Natural killer cell (primary cell): Measurements from ENCODE around the gene RASSF1. TPM values are rescaled to one million over a fixed set of nuclear protein-coding genes. Genes with fewer than 3 reads are reported as not detected.

ENCODE experiments used
- ATAC-seq, 3 donors: fragments of 150-1000 bp in 2 of 3; fragments of 200-7000 bp in 1 of 3; cut with Tn5 transposase; 1 replicate in 1 of 3; 2 replicates in 2 of 3; pipeline ENCODE4 v1.10.0; 2021; ENCODE audit warnings: mild to moderate bottlenecking in 2 of 3, moderate library complexity in 2 of 3
- DNase-seq, 2 donors: peaks; one replicate each; pipeline versions ENCODE4 v3.0.0 to v3.0.0-alpha.2; 2013 to 2021; ENCODE audit warnings: mixed read lengths in 1 of 2
- H3K27ac ChIP-seq: one replicate; pipeline ENCODE4 v1.5.1; 2013; ENCODE audit warnings: mild to moderate bottlenecking, low read length
- H3K27me3 ChIP-seq: one replicate; pipeline ENCODE4 v1.6.1; 2013; ENCODE audit warnings: low read length; ENCODE audit not compliant: control insufficient read depth, insufficient read depth
- H3K36me3 ChIP-seq: one replicate; pipeline ENCODE4 v1.6.1; 2013; ENCODE audit warnings: low read length; ENCODE audit not compliant: control insufficient read depth, insufficient read depth
- H3K4me1 ChIP-seq: one replicate; pipeline ENCODE4 v1.6.1; 2013; ENCODE audit warnings: low read length; ENCODE audit not compliant: control insufficient read depth, insufficient read depth
- H3K4me3 ChIP-seq: one replicate; pipeline ENCODE4 v1.5.1; 2013; ENCODE audit warnings: low read length
- H3K9me3 ChIP-seq: one replicate; pipeline ENCODE4 v1.6.1; 2013; ENCODE audit warnings: low read length; ENCODE audit not compliant: control insufficient read depth, insufficient read depth
- H3K27ac Mint-ChIP-seq, 2 donors: one replicate each; pipeline ENCODE4 v1.8.0; 2022; ENCODE audit warnings: mild to moderate bottlenecking in 2 of 2, mixed read lengths in 2 of 2, moderate library complexity in 1 of 2
- H3K27me3 Mint-ChIP-seq, 2 donors: one replicate each; pipeline ENCODE4 v1.8.0; 2022; ENCODE audit warnings: low read depth in 2 of 2, mixed read lengths in 2 of 2
- H3K36me3 Mint-ChIP-seq: one replicate; pipeline ENCODE4 v1.8.0; 2022; ENCODE audit warnings: mixed read lengths
- H3K4me1 Mint-ChIP-seq, 2 donors: one replicate each; pipeline ENCODE4 v1.8.0; 2022; ENCODE audit warnings: mixed read lengths in 2 of 2
- H3K4me3 Mint-ChIP-seq: one replicate; pipeline ENCODE4 v1.8.0; 2022; ENCODE audit warnings: mild to moderate bottlenecking, moderate library complexity, mixed read lengths
- H3K9me3 Mint-ChIP-seq, 2 donors: one replicate each; pipeline ENCODE4 v1.8.0; 2022; ENCODE audit warnings: mixed read lengths in 2 of 2
- CTCF ChIP-seq: fragments of 200-600 bp; IDR thresholded peaks from one replicate; pipeline ENCODE4 v1.8.0; 2022; ENCODE audit warnings: antibody characterized with exemption
- WGBS: methylation state at CpG from one replicate; pipeline ENCODE4 v1.1.7; 2013; ENCODE audit warnings: missing lambda C conversion rate; ENCODE audit not compliant: insufficient coverage; 5-methylcytosine and 5-hydroxymethylcytosine counted together
- intact Hi-C: fragments of 100-400 bp; cut with micrococcal nuclease; formaldehyde crosslinking; loops from one replicate; pipeline ENCODE4 v1.14.2; 2022
- total RNA-seq, 4 donors: library from RNA; stranded (reverse); fragments of 120-200 nt in 1 of 4; gene quantifications; one replicate each; pipeline versions ENCODE4 v1.2.3 to v1.2.4, GENCODE V29; 2013 to 2022

Gene RASSF1
- total RNA-seq, 3 donors from 2014 or later (not counting 1 experiment from before 2014, with no cell fraction given) = 298 to 329 (median 305) TPM

- ATAC-seq (no peak), DNase-seq (no peak)
- H3K4me3 ChIP-seq = no peak overlapping the region
- intact Hi-C loops = loop anchor here (10.0 kb wide), 1 partner anchor 1029 kb away; the partner anchor contains the start of gene MANF
- peaks cover 37 to 60% of the 10 kb centered on the region in 2 donors for H3K4me1 Mint-ChIP-seq
- no peaks in the 10 kb centered on the region for H3K27me3 ChIP-seq
- no peak overlapping the region for H3K27ac ChIP-seq
- peaks cover 54% of the 10 kb centered on the region for H3K4me1 ChIP-seq
- H3K36me3 Mint-ChIP-seq = no peaks in the 10 kb centered on the region
- no peaks in the 10 kb centered on the region for H3K9me3 ChIP-seq
- peak overlapping the region in 1 of 2 donors; percentile 60 for H3K27ac Mint-ChIP-seq
- H3K9me3 Mint-ChIP-seq = no peaks in the 10 kb centered on the region
- no peak for TF ChIP-seq CTCF
- WGBS = 86% methylated on average over 5 of the region's 5 CpGs
- H3K36me3 ChIP-seq = peaks cover 55% of the 10 kb centered on the region
- H3K4me3 Mint-ChIP-seq = no peak overlapping the region
- H3K27me3 Mint-ChIP-seq = no peaks in the 10 kb centered on the region
These were observed 15.4 kb upstream of the RASSF1 start for GRCh38 chr3:50355829-50356552.

- Histone ChIP-seq H3K4me3 (no peak overlapping the region), H3K27ac (no peak overlapping the region), H3K9me3 (no peaks in the 10 kb centered on the region), H3K4me1 (peaks cover 60% of the 10 kb centered on the region), H3K36me3 (peaks cover 55% of the 10 kb centered on the region), H3K27me3 (no peaks in the 10 kb centered on the region)
- no peak for ATAC-seq
- no peak for TF ChIP-seq CTCF
- no peak overlapping the region for H3K4me3 Mint-ChIP-seq
- H3K4me1 Mint-ChIP-seq = peaks cover 47 to 71% of the 10 kb centered on the region in 2 donors
- no peak for DNase-seq
- H3K36me3 Mint-ChIP-seq = no peaks in the 10 kb centered on the region
- H3K27ac Mint-ChIP-seq = no peak overlapping the region
- WGBS = 97% methylated on average over 7 of the region's 7 CpGs
- no peaks in the 10 kb centered on the region for H3K27me3 Mint-ChIP-seq
- intact Hi-C loops = loop anchor here (10.0 kb wide), 1 partner anchor 1030 kb away; the partner anchor contains the start of gene MANF
- no peaks in the 10 kb centered on the region for H3K9me3 Mint-ChIP-seq
These were observed 14.2 kb upstream of the RASSF1 start for GRCh38 chr3:50354850-50355249.

- peaks cover 44 to 70% of the 10 kb centered on the region in 2 donors for H3K4me1 Mint-ChIP-seq
These were observed 13.6 kb upstream of the RASSF1 start for GRCh38 chr3:50354186-50354764.

More at GRCh38 chr3:50354186-50354764, 13.6 kb upstream of the RASSF1 start:
- Histone ChIP-seq H3K36me3 (peaks cover 58% of the 10 kb centered on the region), H3K4me3 (no peak overlapping the region), H3K9me3 (no peaks in the 10 kb centered on the region), H3K27ac (no peak overlapping the region), H3K4me1 (peaks cover 62% of the 10 kb centered on the region), H3K27me3 (no peaks in the 10 kb centered on the region)
- intact Hi-C loops = loop anchor here (10.0 kb wide), 1 partner anchor 1031 kb away; the partner anchor contains the start of gene MANF
- no peaks in the 10 kb centered on the region for H3K9me3 Mint-ChIP-seq
- TF ChIP-seq CTCF = no peak
- H3K4me3 Mint-ChIP-seq = peak overlapping the region; percentile 4
- ATAC-seq = no peak
- WGBS = 96% methylated on average over 5 of the region's 5 CpGs
- no peak for DNase-seq
- no peaks in the 10 kb centered on the region for H3K36me3 Mint-ChIP-seq
- no peaks in the 10 kb centered on the region for H3K27me3 Mint-ChIP-seq
- H3K27ac Mint-ChIP-seq = peak overlapping the region in 1 of 2 donors; percentile 56
